ENCODE results near the gene STK10.

STK10 gene

GRCh38 chr5:172142709-172143215 lies 45.3 kb downstream of the STK10 start:
- no peak for DNase-seq (ENCODE audit: low read depth in 2 of 2)

- DNase-seq (ENCODE audit: low read depth in 2 of 2) = no peak
Measured at GRCh38 chr5:172141949-172142319, 46.1 kb downstream of the STK10 start.

- no peak for DNase-seq (ENCODE audit: low read depth in 2 of 2)
Measured at GRCh38 chr5:172140866-172141265, 47.2 kb downstream of the STK10 start.

GRCh38 chr5:172140120-172140519 lies 47.9 kb downstream of the STK10 start:
- no peak for DNase-seq (ENCODE audit: low read depth in 2 of 2)

- DNase-seq (ENCODE audit: low read depth in 2 of 2) = no peak
Measured at GRCh38 chr5:172137046-172137445, 51.0 kb downstream of the STK10 start.

GRCh38 chr5:172133359-172134029 lies 54.5 kb downstream of the STK10 start:
- peak; percentile 94 to 95 for DNase-seq (ENCODE audit: low read depth in 2 of 2)

GRCh38 chr5:172131690-172132089 lies 56.3 kb downstream of the STK10 start:
- DNase-seq (ENCODE audit: low read depth in 2 of 2) = no peak

GRCh38 chr5:172129256-172129910 lies 58.6 kb downstream of the STK10 start:
- DNase-seq (ENCODE audit: low read depth in 2 of 2) = no peak

GRCh38 chr5:172127581-172127980 lies 60.4 kb downstream of the STK10 start:
- no peak for DNase-seq (ENCODE audit: low read depth in 2 of 2)

GRCh38 chr5:172123269-172123692 lies 64.7 kb downstream of the STK10 start:
- DNase-seq (ENCODE audit: low read depth in 2 of 2) = peak; percentile 65 to 67

GRCh38 chr5:172119921-172120688 lies 67.9 kb downstream of the STK10 start:
- DNase-seq (ENCODE audit: low read depth in 2 of 2) = no peak

- DNase-seq (ENCODE audit: low read depth in 2 of 2) = no peak
Measured at GRCh38 chr5:172118891-172119290, 69.1 kb downstream of the STK10 start.

GRCh38 chr5:172117977-172118701 lies 69.9 kb downstream of the STK10 start:
- no peak for DNase-seq (ENCODE audit: low read depth in 2 of 2)

- DNase-seq (ENCODE audit: low read depth in 2 of 2) = no peak
Measured at GRCh38 chr5:172115541-172115982, 72.5 kb downstream of the STK10 start.

- DNase-seq (ENCODE audit: low read depth in 2 of 2) = no peak
Measured at GRCh38 chr5:172114875-172115422, 73.1 kb downstream of the STK10 start.

- no peak for DNase-seq (ENCODE audit: low read depth in 2 of 2)
Measured at GRCh38 chr5:172113036-172113435, 75.0 kb downstream of the STK10 start.

GRCh38 chr5:172111852-172112225 lies 76.2 kb downstream of the STK10 start:
- DNase-seq (ENCODE audit: low read depth in 2 of 2) = peak; percentile 82 to 84

- DNase-seq (ENCODE audit: low read depth in 2 of 2) = no peak
Measured at GRCh38 chr5:172110921-172111851, 76.8 kb downstream of the STK10 start.

- no peak for DNase-seq (ENCODE audit: low read depth in 2 of 2)
Measured at GRCh38 chr5:172110260-172110815, 77.7 kb downstream of the STK10 start.

- DNase-seq (ENCODE audit: low read depth in 2 of 2) = no peak
Measured at GRCh38 chr5:172109749-172110148, 78.3 kb downstream of the STK10 start.
